NCI-H1930 (cell line): ENCODE measurements around the gene NAT10.

ENCODE experiments used
- DNase-seq, 2 experiments: peaks; one replicate each; lab custom pipeline; 2025; lab: John Stamatoyannopoulos, UW

Gene NAT10

GRCh38 chr11:34150494-34151151, 45.2 kb downstream of the NAT10 start:
- no peak for DNase-seq

DNA sequence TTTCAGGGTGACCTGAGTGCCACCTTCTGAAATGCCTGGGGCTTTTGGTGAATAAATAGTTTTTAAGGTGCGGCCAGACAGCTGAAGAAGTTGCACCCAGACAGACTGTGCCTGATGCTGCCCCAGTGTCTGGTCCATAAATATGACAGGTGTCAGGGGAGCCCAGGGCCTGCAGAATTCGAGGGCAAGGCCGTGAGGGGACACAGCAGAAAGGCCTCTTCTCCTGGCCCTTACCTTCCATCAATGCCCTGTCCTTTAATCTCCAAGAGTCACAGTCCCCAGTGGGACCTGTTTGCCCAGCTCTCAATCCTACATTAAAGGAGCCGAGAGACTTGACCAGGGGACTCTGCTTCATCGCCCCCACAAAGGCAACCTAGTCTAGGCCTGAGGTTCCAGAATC, 45.7 kb downstream of the NAT10 start:
- DNase-seq, result no peak

GRCh38 chr11:34151916-34152845, 46.8 kb downstream of the NAT10 start:
- DNase-seq, result no peak

- no peak for DNase-seq
Observed at GRCh38 chr11:34154059-34154875, 48.8 kb downstream of the NAT10 start.

- no peak for DNase-seq
Observed at GRCh38 chr11:34155057-34155756, 49.8 kb downstream of the NAT10 start.

GRCh38 chr11:34155757-34156062, 50.3 kb downstream of the NAT10 start:
- no peak for DNase-seq

GRCh38 chr11:34157163-34157562, 51.7 kb downstream of the NAT10 start:
- DNase-seq, result no peak

- DNase-seq, result no peak
Observed at GRCh38 chr11:34158661-34159060, 53.2 kb downstream of the NAT10 start.

DNA sequence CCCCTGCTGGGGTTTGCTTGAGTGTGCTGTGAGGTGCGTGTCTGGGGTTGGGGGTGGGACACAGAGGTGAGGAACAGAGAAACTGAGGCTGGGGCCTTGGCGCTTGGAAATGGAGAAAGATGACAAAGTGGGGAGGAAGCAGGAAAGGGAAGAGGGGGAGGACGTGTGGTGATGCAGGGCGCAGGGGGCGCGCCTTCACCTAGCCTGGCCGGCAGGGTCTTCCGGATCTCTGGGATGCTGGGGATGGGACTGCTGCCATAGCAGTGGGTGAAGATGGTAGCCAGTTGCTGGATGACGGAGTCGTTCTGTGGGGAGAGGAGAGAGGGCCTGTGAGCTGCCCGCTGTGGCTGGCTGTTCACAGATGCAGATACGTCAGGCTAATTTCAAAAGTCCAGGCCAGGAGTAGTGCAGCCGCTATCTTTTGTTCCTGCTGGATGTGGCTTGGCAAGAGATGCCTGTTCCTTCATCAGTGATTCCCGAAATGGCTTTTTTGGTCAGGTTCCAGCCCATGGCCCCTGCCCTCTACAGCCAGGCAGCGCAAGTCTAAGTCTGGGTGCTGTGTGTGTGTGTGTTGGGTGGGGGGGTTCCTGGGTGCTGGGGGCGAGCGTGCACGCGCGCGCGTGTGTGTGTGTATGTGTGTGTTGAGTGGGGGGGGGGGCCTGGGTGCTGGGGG, 54.8 kb downstream of the NAT10 start:
- no peak for DNase-seq

- no peak for DNase-seq
Observed at GRCh38 chr11:34160791-34161190, 55.4 kb downstream of the NAT10 start.

- DNase-seq, result no peak
Observed at GRCh38 chr11:34161361-34161760, 55.9 kb downstream of the NAT10 start.

- DNase-seq, result no peak
Observed at GRCh38 chr11:34161812-34162492, 56.5 kb downstream of the NAT10 start.

DNA sequence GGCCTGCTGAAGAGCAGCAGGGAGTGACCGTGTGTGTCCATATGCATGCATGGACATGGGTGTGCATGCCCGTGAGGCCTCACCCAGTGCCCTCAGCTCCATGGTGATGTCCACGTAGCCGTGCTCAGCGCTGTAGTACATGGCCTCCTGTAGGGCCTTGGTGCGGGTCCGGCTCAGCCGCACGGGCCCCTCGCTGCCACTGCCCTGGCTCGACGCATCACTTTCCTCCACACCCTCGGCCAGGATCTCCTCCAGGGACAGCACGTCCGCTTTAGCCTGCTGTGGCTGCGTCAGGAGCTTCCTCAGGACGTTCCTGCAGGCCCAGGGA, 57.0 kb downstream of the NAT10 start:
- no peak for DNase-seq

- DNase-seq, result no peak
Observed at GRCh38 chr11:34162856-34163255, 57.4 kb downstream of the NAT10 start.

- no peak for DNase-seq
Observed at GRCh38 chr11:34165121-34165520, 59.7 kb downstream of the NAT10 start.

- no peak for DNase-seq
Observed at GRCh38 chr11:34165786-34166555, 60.5 kb downstream of the NAT10 start.

DNA sequence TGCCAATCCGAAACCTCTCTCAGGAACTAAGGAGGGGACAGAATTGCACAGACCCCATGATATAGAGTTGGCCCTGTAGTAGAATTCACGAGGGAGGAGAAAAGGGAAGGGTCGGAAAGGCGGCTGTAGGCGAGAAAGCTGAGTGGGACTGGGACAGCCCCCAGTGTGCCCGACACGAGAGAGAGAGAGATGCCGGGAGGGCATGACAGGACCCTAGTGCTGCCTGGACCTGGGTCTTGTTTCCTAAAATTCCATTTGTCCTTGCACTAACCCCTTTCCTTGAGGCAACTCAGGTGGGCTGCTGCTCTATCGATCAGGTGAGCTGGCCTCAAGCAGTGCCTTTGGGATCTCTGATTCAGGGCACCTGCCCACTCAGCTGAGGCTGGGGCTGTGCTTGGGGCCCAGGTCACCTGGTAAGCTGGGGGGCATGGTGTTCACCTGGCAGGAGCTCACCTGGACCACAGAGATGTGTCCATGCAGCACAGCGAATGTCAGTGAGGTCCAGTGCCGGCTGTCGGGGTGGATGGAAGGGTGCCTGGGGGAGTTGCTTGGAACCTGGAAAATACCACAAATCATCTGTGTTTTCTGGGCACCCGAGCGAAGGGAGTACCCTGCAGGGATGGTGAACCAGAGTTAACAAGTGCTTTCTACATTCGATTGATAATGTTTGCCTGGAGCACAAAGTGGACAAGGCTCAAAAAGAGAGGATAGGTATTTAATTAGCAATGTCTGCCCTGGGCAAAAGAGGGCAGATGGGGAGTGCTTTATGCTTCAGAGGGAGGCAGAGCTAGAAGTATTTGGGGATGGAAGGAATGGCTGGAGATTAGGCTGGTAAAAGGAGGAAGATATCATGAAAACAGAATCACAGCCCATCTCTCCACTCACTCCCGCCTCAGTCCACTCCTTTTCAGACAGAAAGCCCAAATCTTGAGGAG, 61.6 kb downstream of the NAT10 start:
- no peak for DNase-seq

GRCh38 chr11:34167961-34168360, 62.5 kb downstream of the NAT10 start:
- no peak for DNase-seq
